ENCODE measurements around the gene PHLDB3. TPM values are rescaled to one million over a fixed set of nuclear protein-coding genes. Genes with fewer than 3 reads are reported as not detected.

The PHLDB3 gene
- total and polyA plus RNA-seq, 2 of the 13 experiments (the other 11 are each of a cell fraction or from before 2014, with no cell fraction given): 11.3 to 14.5 TPM

DNA sequence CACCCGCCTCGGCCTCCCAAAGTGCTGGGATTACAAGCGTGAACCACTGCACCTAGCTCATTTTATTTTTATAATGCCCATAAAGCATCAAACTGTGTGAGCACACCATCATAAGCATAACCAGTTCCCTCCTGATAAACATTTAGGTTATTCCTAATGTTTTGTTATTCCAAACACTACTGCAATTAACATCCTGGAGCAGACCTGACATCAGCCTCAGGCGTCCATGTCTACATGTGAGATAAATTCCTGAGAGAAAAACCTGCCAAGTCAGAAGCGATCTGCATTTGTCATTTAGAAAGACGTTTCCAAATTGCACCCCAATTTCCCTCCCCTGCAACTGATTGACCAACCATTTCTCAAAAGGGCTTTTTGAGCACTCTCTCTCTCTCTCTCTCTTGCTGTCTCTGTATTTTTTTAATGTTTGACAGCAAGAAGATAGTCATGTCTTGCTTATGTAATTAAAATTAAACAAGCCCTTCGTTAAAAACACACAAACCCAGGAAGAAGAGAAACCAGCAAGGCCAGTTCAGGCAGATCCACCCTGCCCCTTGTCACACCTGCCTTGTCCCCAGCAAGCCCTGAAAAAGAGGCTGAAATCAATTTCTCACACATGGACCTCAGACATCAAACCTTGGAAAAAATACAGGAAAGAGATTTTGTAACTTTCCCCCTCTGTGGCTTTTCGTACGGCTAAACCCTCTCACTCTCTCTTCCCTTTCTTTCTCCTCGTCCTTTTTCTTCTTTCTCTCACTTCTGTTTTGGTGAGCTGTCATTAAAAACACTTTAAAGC lies 49.0 kb downstream of the PHLDB3 start:
- H3K9ac ChIP-seq (ENCODE audit: insufficient read depth, low read depth, low read length): no peak overlapping the region; the same call in 1 of the 2 replicates
- no peak overlapping the region for H2AFZ ChIP-seq (ENCODE audit: low read length)
- in situ Hi-C loops (cut with HindIII; ENCODE audit: extremely low pct_ligation_motif_present, low pct_unique_long_range_greater_than_20kb): no loop called here
- TF ChIP-seq, protein P1, sequence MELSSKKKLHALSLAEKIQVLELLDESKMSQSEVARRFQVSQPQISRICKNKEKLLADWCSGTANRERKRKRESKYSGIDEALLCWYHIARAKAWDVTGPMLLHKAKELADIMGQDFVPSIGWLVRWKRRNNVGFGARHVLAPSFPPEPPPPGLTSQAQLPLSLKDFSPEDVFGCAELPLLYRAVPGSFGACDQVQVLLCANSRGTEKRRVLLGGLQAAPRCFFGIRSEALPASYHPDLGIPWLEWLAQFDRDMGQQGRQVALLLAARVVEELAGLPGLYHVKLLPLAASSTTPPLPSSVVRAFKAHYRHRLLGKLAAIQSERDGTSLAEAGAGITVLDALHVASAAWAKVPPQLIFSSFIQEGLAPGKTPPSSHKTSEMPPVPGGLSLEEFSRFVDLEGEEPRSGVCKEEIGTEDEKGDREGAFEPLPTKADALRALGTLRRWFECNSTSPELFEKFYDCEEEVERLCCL (CRISPR knock-in tag; IDR thresholded peaks at IDR 0.05; ENCODE audit: borderline replicate concordance): no peak
- TF ChIP-seq MEIS1 (CRISPR knock-in tag; IDR thresholded peaks at IDR 0.05; ENCODE audit: borderline replicate concordance): no peak
- H3K79me2 ChIP-seq (ENCODE audit: insufficient read depth, low read length): no peaks in the 10 kb centered on the region
- DNase-seq (ENCODE audit: low spot score) (no peak), FAIRE-seq (no peak), ATAC-seq (no peak)
- intact Hi-C loops (cut with micrococcal nuclease; ENCODE audit: unreplicated experiment): no loop called here
- H3K27me3 ChIP-seq (ENCODE audit: control insufficient read depth in 1 of 2, insufficient read depth in 2 of 2, low read length in 2 of 2): no peaks in the 10 kb centered on the region
- 17% methylated on average over 10 of the region's 10 CpGs for WGBS (ENCODE audit: low lambda C conversion rate)
- H3K9me3 ChIP-seq (ENCODE audit: low read length): no peaks in the 10 kb centered on the region
- H3K36me3 ChIP-seq (replicated peaks in 1 of 2; ENCODE audit: control insufficient read depth in 1 of 2, insufficient read depth in 2 of 2, low read length in 2 of 2): no peaks in the 10 kb centered on the region
- ChIA-PET POLR2A (no interaction called here), CTCF (ENCODE audit: low intra/inter-chr PET ratio, low total read pairs) (no interaction called here)
- H3K4me2 ChIP-seq (ENCODE audit: low read depth, low read length): peak overlapping the region; percentile 41
- BruUV-seq (replicated peaks): no TSS peak
- peaks cover 13% of the 10 kb centered on the region for H3K4me1 ChIP-seq (ENCODE audit: insufficient read depth, low read length)
- no peak overlapping the region for H3K27ac ChIP-seq (ENCODE audit: extremely low read length, insufficient read depth, low read length)
- H4K20me1 ChIP-seq (ENCODE audit: insufficient read depth, low read length): no peaks in the 10 kb centered on the region
- no peak overlapping the region for H3K4me3 ChIP-seq (replicated peaks in 1 of 3; ENCODE audit: insufficient read depth in 1 of 3, low read depth in 2 of 3, low read length in 3 of 3)

DNA sequence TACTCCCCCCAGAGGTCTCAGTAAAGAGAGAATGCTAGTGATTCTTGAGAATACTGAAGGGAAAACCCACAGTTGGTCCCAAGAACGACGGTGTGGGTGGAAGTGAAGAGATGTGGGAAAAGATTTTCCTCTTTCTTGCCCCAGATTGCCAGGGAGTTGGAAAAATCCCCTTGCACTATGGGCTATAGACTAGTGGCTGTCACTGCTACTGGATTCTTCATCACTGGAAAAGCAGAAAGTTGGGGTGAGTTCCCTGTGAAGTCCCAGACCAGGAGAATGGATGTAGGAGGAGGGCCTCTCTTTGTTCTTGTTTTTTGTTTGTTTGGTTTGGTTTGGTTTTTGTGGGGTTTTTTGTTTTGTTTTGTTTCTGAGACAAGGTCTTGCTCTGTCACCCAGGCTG lies 50.5 kb downstream of the PHLDB3 start:
- H3K4me3 ChIP-seq (replicated peaks in 1 of 3; ENCODE audit: insufficient read depth in 1 of 3, low read depth in 2 of 3, low read length in 3 of 3): no peak overlapping the region
- no TSS peak for BruUV-seq (replicated peaks)
- ChIA-PET POLR2A (no interaction called here), CTCF (ENCODE audit: low intra/inter-chr PET ratio, low total read pairs) (no interaction called here)
- no peaks in the 10 kb centered on the region for H4K20me1 ChIP-seq (ENCODE audit: insufficient read depth, low read length)
- H3K9ac ChIP-seq (ENCODE audit: insufficient read depth, low read depth, low read length): no peak overlapping the region
- DNase-seq (ENCODE audit: low spot score): no peak
- H3K4me1 ChIP-seq (ENCODE audit: insufficient read depth, low read length): peaks cover 10% of the 10 kb centered on the region; the same call in 1 of the 2 replicates
- ATAC-seq: no peak
- no peaks in the 10 kb centered on the region for H3K9me3 ChIP-seq (ENCODE audit: low read length)
- no peaks in the 10 kb centered on the region for H3K79me2 ChIP-seq (ENCODE audit: insufficient read depth, low read length)
- H3K27ac ChIP-seq (ENCODE audit: extremely low read length, insufficient read depth, low read length): no peak overlapping the region
- no peaks in the 10 kb centered on the region for H3K27me3 ChIP-seq (ENCODE audit: control insufficient read depth in 1 of 2, insufficient read depth in 2 of 2, low read length in 2 of 2)
- no peak for FAIRE-seq
- in situ Hi-C loops (cut with HindIII; ENCODE audit: extremely low pct_ligation_motif_present, low pct_unique_long_range_greater_than_20kb): no loop called here
- H3K4me2 ChIP-seq (ENCODE audit: low read depth, low read length): no peak overlapping the region
- no peaks in the 10 kb centered on the region for H3K36me3 ChIP-seq (replicated peaks in 1 of 2; ENCODE audit: control insufficient read depth in 1 of 2, insufficient read depth in 2 of 2, low read length in 2 of 2)
- 69% methylated on average over 2 of the region's 2 CpGs for WGBS (ENCODE audit: low lambda C conversion rate)
- no peak overlapping the region for H2AFZ ChIP-seq (ENCODE audit: low read length)
- intact Hi-C loops (cut with micrococcal nuclease; ENCODE audit: unreplicated experiment): no loop called here
- no peak for TF ChIP-seq KDM1A (CRISPR knock-in tag; IDR thresholded peaks at IDR 0.05)
- no peak for TF ChIP-seq MED8 (CRISPR knock-in tag; IDR thresholded peaks at IDR 0.05; ENCODE audit: insufficient replicate concordance)
- TF ChIP-seq, protein P2, sequence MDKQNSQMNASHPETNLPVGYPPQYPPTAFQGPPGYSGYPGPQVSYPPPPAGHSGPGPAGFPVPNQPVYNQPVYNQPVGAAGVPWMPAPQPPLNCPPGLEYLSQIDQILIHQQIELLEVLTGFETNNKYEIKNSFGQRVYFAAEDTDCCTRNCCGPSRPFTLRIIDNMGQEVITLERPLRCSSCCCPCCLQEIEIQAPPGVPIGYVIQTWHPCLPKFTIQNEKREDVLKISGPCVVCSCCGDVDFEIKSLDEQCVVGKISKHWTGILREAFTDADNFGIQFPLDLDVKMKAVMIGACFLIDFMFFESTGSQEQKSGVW (CRISPR knock-in tag; IDR thresholded peaks at IDR 0.05; ENCODE audit: borderline replicate concordance): no peak
- TF ChIP-seq, protein P3, sequence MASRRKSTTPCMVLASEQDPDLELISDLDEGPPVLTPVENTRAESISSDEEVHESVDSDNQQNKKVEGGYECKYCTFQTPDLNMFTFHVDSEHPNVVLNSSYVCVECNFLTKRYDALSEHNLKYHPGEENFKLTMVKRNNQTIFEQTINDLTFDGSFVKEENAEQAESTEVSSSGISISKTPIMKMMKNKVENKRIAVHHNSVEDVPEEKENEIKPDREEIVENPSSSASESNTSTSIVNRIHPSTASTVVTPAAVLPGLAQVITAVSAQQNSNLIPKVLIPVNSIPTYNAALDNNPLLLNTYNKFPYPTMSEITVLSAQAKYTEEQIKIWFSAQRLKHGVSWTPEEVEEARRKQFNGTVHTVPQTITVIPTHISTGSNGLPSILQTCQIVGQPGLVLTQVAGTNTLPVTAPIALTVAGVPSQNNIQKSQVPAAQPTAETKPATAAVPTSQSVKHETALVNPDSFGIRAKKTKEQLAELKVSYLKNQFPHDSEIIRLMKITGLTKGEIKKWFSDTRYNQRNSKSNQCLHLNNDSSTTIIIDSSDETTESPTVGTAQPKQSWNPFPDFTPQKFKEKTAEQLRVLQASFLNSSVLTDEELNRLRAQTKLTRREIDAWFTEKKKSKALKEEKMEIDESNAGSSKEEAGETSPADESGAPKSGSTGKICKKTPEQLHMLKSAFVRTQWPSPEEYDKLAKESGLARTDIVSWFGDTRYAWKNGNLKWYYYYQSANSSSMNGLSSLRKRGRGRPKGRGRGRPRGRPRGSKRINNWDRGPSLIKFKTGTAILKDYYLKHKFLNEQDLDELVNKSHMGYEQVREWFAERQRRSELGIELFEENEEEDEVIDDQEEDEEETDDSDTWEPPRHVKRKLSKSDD (CRISPR knock-in tag; IDR thresholded peaks at IDR 0.05; ENCODE audit: low read depth): no peak
- no peak for TF ChIP-seq ZNF563 (CRISPR knock-in tag; IDR thresholded peaks at IDR 0.05)
- TF ChIP-seq, protein P4, sequence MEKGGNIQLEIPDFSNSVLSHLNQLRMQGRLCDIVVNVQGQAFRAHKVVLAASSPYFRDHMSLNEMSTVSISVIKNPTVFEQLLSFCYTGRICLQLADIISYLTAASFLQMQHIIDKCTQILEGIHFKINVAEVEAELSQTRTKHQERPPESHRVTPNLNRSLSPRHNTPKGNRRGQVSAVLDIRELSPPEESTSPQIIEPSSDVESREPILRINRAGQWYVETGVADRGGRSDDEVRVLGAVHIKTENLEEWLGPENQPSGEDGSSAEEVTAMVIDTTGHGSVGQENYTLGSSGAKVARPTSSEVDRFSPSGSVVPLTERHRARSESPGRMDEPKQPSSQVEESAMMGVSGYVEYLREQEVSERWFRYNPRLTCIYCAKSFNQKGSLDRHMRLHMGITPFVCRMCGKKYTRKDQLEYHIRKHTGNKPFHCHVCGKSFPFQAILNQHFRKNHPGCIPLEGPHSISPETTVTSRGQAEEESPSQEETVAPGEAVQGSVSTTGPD (CRISPR knock-in tag; IDR thresholded peaks at IDR 0.05): no peak
- TF ChIP-seq POLR2AphosphoS5 (IDR thresholded peaks at IDR 0.05; ENCODE audit: low read depth, low read length): no peak
- no peak for TF ChIP-seq SAP130 (CRISPR knock-in tag; IDR thresholded peaks at IDR 0.05; ENCODE audit: low read depth)
- no peak for TF ChIP-seq ZFY (CRISPR knock-in tag; IDR thresholded peaks at IDR 0.05)
